HEK293T (cell line): ENCODE results near the gene ANKEF1.
"Not testable (repeated sequence)": the region's sequence is repeated elsewhere in the genome, so short reads cannot be mapped to it uniquely, and the experiment has no call there.

ENCODE experiments used
- CTCF ChIA-PET: fragments of 350-600 bp; formaldehyde crosslinking; extraction: SDS; loops from one replicate; lab custom pipeline; 2021; ENCODE audit warnings: antibody characterized with exemption, inconsistent platforms; lab: Yijun Ruan, JAX
- POLR2A ChIA-PET: fragments of 350-600 bp; formaldehyde crosslinking; extraction: SDS; loops from one replicate; lab custom pipeline; 2020; ENCODE audit warnings: antibody characterized with exemption, inconsistent platforms; lab: Yijun Ruan, JAX
- DNase-seq: peaks from one replicate; pipeline ENCODE4 v3.0.0; 2012; ENCODE audit warnings: mixed read lengths; ENCODE audit errors: extremely low spot score
- ARNT ChIP-seq: fragments of 450-650 bp; IDR thresholded peaks from 2 replicates; pipeline ENCODE4 v1.6.1; 2017; ENCODE audit warnings: mild to moderate bottlenecking
- BHLHE40 ChIP-seq: fragments of 450-650 bp; IDR thresholded peaks from 2 replicates; pipeline ENCODE4 v1.6.1; 2016; ENCODE audit warnings: mild to moderate bottlenecking, moderate library complexity, borderline replicate concordance
- CTBP1 ChIP-seq: fragments of 450-650 bp; IDR thresholded peaks from 2 replicates; pipeline ENCODE4 v1.6.1; 2016; ENCODE audit warnings: borderline replicate concordance
- ELF4 ChIP-seq: fragments of 450-650 bp; IDR thresholded peaks from 2 replicates; pipeline ENCODE4 v1.6.1; 2017; ENCODE audit warnings: antibody characterized with exemption
- FOXA1 ChIP-seq: fragments of 450-650 bp; IDR thresholded peaks from 2 replicates; pipeline ENCODE4 v1.6.1; 2016; ENCODE audit warnings: mild to moderate bottlenecking
- FOXK2 ChIP-seq: fragments of 450-650 bp; IDR thresholded peaks from 2 replicates; pipeline ENCODE4 v1.6.1; 2016; ENCODE audit warnings: mild to moderate bottlenecking
- FOXM1 ChIP-seq: fragments of 450-650 bp; IDR thresholded peaks from 2 replicates; pipeline ENCODE4 v1.6.1; 2017; ENCODE audit warnings: mild to moderate bottlenecking, borderline replicate concordance
- HDGF ChIP-seq: fragments of 450-650 bp; IDR thresholded peaks from 2 replicates; pipeline ENCODE4 v1.6.1; 2017; ENCODE audit warnings: antibody characterized with exemption, borderline replicate concordance
- L3MBTL2 ChIP-seq: fragments of 450-650 bp; conservative IDR thresholded peaks from 2 replicates; pipeline ENCODE4 v1.6.1; 2016; ENCODE audit warnings: mild to moderate bottlenecking
- LEF1 ChIP-seq: fragments of 450-650 bp; IDR thresholded peaks from 2 replicates; pipeline ENCODE4 v1.6.1; 2017; ENCODE audit warnings: mild to moderate bottlenecking, borderline replicate concordance
- NFRKB ChIP-seq: fragments of 450-650 bp; IDR thresholded peaks from 2 replicates; pipeline ENCODE4 v1.6.1; 2016; ENCODE audit warnings: mild to moderate bottlenecking, moderate library complexity
- PKNOX1 ChIP-seq: fragments of 450-650 bp; IDR thresholded peaks from 2 replicates; pipeline ENCODE4 v1.6.1; 2016
- SP1 ChIP-seq: fragments of 450-650 bp; IDR thresholded peaks from 2 replicates; pipeline ENCODE4 v1.6.1; 2017
- SUZ12 ChIP-seq: fragments of 450-650 bp; IDR thresholded peaks from 2 replicates; pipeline ENCODE4 v1.6.1; 2016; ENCODE audit warnings: mild to moderate bottlenecking
- TARDBP ChIP-seq: fragments of 450-650 bp; IDR thresholded peaks from 2 replicates; pipeline ENCODE4 v1.6.1; 2016
- ZNF384 ChIP-seq: fragments of 450-650 bp; IDR thresholded peaks from 2 replicates; pipeline ENCODE4 v1.6.1; 2016

ANKEF1 gene

GRCh38 chr20:10020937-10021336 is 13.8 kb upstream of the ANKEF1 start:
- DNase-seq, result no peak
- POLR2A ChIA-PET, result no interaction called here
- no peak for TF ChIP-seq ARNT
- TF ChIP-seq L3MBTL2, result no peak
- no peak for TF ChIP-seq FOXA1
- no peak for TF ChIP-seq LEF1
- TF ChIP-seq FOXM1, result no peak
- no peak for TF ChIP-seq NFRKB
- TF ChIP-seq TARDBP, result no peak
- TF ChIP-seq PKNOX1, result no peak
- no peak for TF ChIP-seq SUZ12
- no peak for TF ChIP-seq SP1
- TF ChIP-seq FOXK2, result no peak
- TF ChIP-seq ZNF384, result no peak
- TF ChIP-seq ELF4, result no peak
- no peak for TF ChIP-seq CTBP1
- no peak for TF ChIP-seq BHLHE40
- no peak for TF ChIP-seq HDGF
- CTCF ChIA-PET, result no interaction called here

- CTCF ChIA-PET, result no interaction called here
- POLR2A ChIA-PET, result no interaction called here
- TF ChIP-seq NFRKB (no peak), ARNT (no peak), TARDBP (no peak), CTBP1 (no peak), SUZ12 (no peak), FOXK2 (no peak), L3MBTL2 (no peak), FOXA1 (no peak), FOXM1 (no peak), HDGF (no peak), BHLHE40 (no peak), PKNOX1 (no peak)
- no peak for DNase-seq
Observed at GRCh38 chr20:10022625-10023024, 12.2 kb upstream of the ANKEF1 start.

GRCh38 chr20:10023911-10024310 is 10.9 kb upstream of the ANKEF1 start:
- no peak for DNase-seq
- POLR2A ChIA-PET, result no interaction called here
- CTCF ChIA-PET, result no interaction called here
- TF ChIP-seq ELF4, result no peak
- TF ChIP-seq SUZ12, result no peak
- no peak for TF ChIP-seq HDGF
- TF ChIP-seq BHLHE40, result no peak
- no peak for TF ChIP-seq FOXA1
- no peak for TF ChIP-seq PKNOX1
- no peak for TF ChIP-seq ZNF384
- no peak for TF ChIP-seq TARDBP
- no peak for TF ChIP-seq CTBP1
- TF ChIP-seq FOXK2, result no peak
- no peak for TF ChIP-seq L3MBTL2

DNA sequence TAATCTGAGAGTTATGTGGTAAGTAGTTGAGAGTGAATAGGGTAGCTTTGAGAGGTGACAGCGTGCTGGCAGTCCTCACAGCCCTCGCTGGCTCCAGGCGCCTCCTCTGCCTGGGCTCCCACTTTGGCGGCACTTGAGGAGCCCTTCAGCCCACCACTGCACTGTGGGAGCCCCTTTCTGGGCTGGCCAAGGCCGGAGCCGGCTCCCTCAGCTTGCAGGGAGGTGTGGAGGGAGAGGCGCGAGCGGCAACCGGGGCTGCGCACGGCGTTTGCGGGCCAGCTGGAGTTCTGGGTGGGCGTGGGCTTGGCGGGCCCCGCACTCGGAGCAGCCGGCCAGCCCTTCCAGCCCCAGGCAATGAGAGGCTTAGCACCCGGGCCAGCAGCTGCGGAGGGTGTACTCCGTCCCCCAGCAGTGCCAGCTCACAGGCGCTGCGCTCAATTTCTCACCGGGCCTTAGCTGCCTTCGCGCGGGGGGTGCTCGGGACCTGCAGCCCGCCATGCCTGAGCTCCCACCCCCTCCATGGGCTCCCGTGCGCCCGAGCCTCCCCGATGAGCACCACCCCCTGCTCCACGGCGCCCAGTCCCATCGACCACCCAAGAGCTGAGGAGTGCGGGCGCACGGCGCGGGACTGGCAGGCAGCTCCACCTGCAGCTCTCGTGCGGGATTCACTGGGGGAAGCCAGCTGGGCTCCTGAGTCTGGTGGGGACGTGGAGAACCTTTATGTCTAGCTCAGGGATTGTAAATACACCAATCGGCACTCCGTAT is 3.2 kb upstream of the ANKEF1 start:
- CTCF ChIA-PET, POLR2A ChIA-PET, DNase-seq: not testable (repeated sequence)

DNA sequence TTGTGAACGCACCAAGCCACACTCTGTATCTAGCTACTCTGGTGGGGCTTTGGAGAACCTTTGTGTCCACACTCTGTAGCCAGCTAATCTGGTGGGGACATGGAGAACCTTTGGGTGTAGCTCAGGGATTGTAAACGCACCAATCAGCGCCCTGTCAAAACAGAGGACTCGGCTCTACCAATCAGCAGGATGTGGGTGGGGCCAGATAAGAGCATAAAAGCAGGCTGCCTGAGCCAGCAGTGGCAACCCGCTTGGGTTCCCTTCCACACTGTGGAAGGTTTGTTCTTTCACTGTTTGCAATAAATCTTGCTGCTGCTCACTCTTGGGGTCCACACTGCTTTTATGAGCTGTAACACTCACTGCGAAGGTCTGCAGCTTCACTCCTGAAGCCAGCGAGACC is 2.5 kb upstream of the ANKEF1 start:
- DNase-seq, POLR2A ChIA-PET, CTCF ChIA-PET: not testable (repeated sequence)

- no peak for DNase-seq
- TF ChIP-seq ELF4 (no peak), CTBP1 (no peak), LEF1 (no peak), BHLHE40 (no peak), HDGF (no peak), FOXA1 (no peak), FOXK2 (no peak), TARDBP (no peak), L3MBTL2 (no peak), ARNT (no peak), PKNOX1 (no peak), SP1 (no peak)
- ChIA-PET CTCF (interaction anchor here (0.9 kb wide), 1 partner anchor 9 kb away, joined by 3 read pairs; no protein-coding TSS in a partner anchor), POLR2A (interaction anchor here (0.7 to 0.8 kb wide), 2 partner anchors 13 to 56 kb away, joined by 3 to 5 read pairs; no protein-coding TSS in a partner anchor)
Observed at GRCh38 chr20:10033905-10034650, 709 bp upstream of the ANKEF1 start.

DNA sequence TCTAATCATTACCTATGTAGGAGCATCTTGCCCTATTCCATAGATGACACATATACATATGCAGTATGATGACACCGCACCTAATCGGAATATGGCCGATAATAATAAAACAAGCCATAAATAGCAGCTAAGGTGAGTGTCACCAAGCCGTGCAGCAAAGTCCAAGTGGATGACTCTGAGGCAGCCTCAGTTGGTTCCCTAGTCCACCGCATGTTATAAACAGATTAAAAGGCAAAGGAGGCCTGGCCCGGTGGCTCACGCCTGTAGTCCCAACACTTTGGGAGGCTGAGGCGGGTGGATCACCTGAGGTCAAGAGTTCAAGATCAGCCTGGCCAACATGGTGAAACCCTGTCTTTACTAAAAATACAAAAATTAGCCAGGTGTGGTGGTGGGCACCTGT is 1.5 kb downstream of the ANKEF1 start:
- DNase-seq, POLR2A ChIA-PET, CTCF ChIA-PET: not testable (repeated sequence)
